Gastroesophageal sphincter (tissue), 4 donors: Measurements from ENCODE around the gene AQP6. TPM values are rescaled to one million over a fixed set of nuclear protein-coding genes. Genes with fewer than 3 reads are reported as not detected.
A peak's percentile ranks its signal among the peaks of the same experiment; 100 is the strongest.

Experiments
- ATAC-seq: fragments of 150-250 bp; one replicate; pipeline ENCODE4 v1.9.1; 2016; ENCODE audit warnings: mild to moderate bottlenecking, moderate library complexity
- H3K27ac ChIP-seq, 4 donors: fragments of 200-600 bp; sonication (generic) in 3 of 4; 1 replicate in 3 of 4; 2 replicates in 1 of 4; pipeline ENCODE4 v1.5.1; 2016 to 2019
- H3K27me3 ChIP-seq: fragments of 200-600 bp; sonication (generic); one replicate; pipeline ENCODE4 v1.5.1; 2019
- H3K36me3 ChIP-seq, 2 donors: fragments of 200-600 bp; sonication (generic); one replicate each; pipeline ENCODE4 v1.5.1; 2019; ENCODE audit warnings: control low read depth in 1 of 2
- H3K4me1 ChIP-seq, 3 donors: fragments of 200-600 bp; sonication (generic); 1 replicate in 2 of 3; 2 replicates in 1 of 3; pipeline ENCODE4 v1.5.1; 2016 to 2019; ENCODE audit warnings: control low read depth in 2 of 3
- H3K4me3 ChIP-seq, 2 donors: fragments of 200-600 bp; sonication (generic); one replicate each; pipeline ENCODE4 v1.5.1; 2019; ENCODE audit warnings: mild to moderate bottlenecking in 1 of 2, moderate library complexity in 1 of 2
- H3K9me3 ChIP-seq, 3 donors: fragments of 200-600 bp; sonication (generic); one replicate each; pipeline ENCODE4 v1.5.1; 2017 to 2019; ENCODE audit warnings: control low read depth in 2 of 3
- EP300 ChIP-seq: sonication (generic); formaldehyde crosslinking; IDR thresholded peaks from one replicate; pipeline ENCODE4 v1.6.1; 2017; ENCODE audit warnings: antibody characterized with exemption, mild to moderate bottlenecking
- POLR2A ChIP-seq, 2 donors: fragments of 450-650 bp; IDR thresholded peaks; one replicate each; pipeline ENCODE4 v1.6.1; 2017; ENCODE audit warnings: antibody characterized with exemption in 2 of 2, mild to moderate bottlenecking in 2 of 2, moderate library complexity in 1 of 2
- POLR2AphosphoS5 ChIP-seq: sonication (generic); formaldehyde crosslinking; IDR thresholded peaks from one replicate; pipeline ENCODE4 v1.6.1; 2017; ENCODE audit warnings: antibody characterized with exemption
- WGBS, 2 donors: methylation state at CpG; one replicate each; pipeline ENCODE4 v1.1.5; 2018; ENCODE audit warnings: low coverage in 1 of 2; 5-methylcytosine and 5-hydroxymethylcytosine counted together
- total RNA-seq, 4 donors: library from RNA; depleted of rRNA; stranded (reverse); fragments of >200 nt; gene quantifications; one replicate each; pipeline ENCODE4 v1.1.0, GENCODE V29; 2016
- TF ChIP-seq, protein P1 (sequence below), 4 experiments: fragments of 200-600 bp in 2 of 4; fragments of 450-650 bp in 2 of 4; sonication (generic) in 1 of 4; IDR thresholded peaks; one replicate each; pipeline ENCODE4 v1.5.1; 2017 to 2019; ENCODE audit warnings: antibody characterized with exemption in 4 of 4, mild to moderate bottlenecking in 2 of 4, moderate library complexity in 2 of 4

AQP6 gene
- total RNA-seq, 4 donors from 2014 or later: not detected

DNA sequence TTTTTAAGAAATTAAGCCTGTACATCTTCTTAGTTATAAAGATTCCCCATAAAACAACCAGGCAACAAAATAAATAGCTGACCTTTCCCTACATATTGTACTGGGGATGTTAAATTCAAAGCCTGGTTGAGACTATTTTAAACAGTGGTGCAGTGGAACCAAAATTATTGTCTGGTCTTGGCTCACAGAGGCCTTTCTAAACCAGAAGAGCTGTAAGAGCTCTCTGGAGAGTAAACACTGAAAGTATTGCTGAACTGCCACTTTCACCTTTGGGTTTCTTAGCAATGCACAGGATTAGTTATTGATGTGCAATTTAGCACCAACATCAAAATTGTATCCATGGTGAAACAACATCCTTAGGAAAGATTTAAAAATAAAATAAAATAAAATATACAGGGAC is 31.9 kb downstream of the AQP6 start:
- Histone ChIP-seq H3K4me1 (peaks cover 4 to 43% (median 10%) of the 10 kb centered on the region in 3 donors), H3K27ac (peak overlapping the region; percentile 45 to 70 (median 63)), H3K36me3 (peaks cover 0 to 11% of the 10 kb centered on the region in 2 donors), H3K4me3 (no peak overlapping the region), H3K9me3 (no peaks in the 10 kb centered on the region), H3K27me3 (no peaks in the 10 kb centered on the region)
- ATAC-seq: no peak
- TF ChIP-seq, protein P1, sequence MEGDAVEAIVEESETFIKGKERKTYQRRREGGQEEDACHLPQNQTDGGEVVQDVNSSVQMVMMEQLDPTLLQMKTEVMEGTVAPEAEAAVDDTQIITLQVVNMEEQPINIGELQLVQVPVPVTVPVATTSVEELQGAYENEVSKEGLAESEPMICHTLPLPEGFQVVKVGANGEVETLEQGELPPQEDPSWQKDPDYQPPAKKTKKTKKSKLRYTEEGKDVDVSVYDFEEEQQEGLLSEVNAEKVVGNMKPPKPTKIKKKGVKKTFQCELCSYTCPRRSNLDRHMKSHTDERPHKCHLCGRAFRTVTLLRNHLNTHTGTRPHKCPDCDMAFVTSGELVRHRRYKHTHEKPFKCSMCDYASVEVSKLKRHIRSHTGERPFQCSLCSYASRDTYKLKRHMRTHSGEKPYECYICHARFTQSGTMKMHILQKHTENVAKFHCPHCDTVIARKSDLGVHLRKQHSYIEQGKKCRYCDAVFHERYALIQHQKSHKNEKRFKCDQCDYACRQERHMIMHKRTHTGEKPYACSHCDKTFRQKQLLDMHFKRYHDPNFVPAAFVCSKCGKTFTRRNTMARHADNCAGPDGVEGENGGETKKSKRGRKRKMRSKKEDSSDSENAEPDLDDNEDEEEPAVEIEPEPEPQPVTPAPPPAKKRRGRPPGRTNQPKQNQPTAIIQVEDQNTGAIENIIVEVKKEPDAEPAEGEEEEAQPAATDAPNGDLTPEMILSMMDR (IDR thresholded peaks at IDR 0.05): no peak

DNA sequence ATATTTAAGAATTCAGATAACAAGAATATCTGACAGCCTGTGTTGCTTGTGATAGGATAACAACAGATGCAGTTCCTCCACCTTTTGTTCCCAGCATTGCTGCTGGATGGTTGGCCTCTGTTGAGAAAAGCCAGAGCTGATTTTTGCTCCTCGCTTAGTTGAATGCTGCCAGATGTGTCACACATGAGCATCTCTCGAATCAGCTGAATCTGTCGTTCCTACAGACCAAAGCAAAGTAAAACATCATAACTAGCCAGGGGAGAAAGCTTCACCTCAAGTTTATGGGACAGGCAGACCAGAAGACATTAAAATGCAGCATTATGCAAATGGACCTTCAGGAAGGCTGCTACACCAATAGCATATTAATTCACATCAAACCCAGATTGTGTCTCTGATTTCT is 32.4 kb downstream of the AQP6 start:
- no peak for ATAC-seq
- H3K4me1 ChIP-seq: peaks cover 4 to 43% (median 10%) of the 10 kb centered on the region in 3 donors
- TF ChIP-seq POLR2A (IDR thresholded peaks at IDR 0.05) (no peak), POLR2AphosphoS5 (no peak), EP300 (no peak)
- TF ChIP-seq, protein P1 (IDR thresholded peaks at IDR 0.05): no peak
- no peak overlapping the region for H3K4me3 ChIP-seq
- peaks cover 0 to 11% of the 10 kb centered on the region in 2 donors for H3K36me3 ChIP-seq
- peak overlapping the region; percentile 45 to 70 (median 63) for H3K27ac ChIP-seq
- no peaks in the 10 kb centered on the region for H3K9me3 ChIP-seq
- H3K27me3 ChIP-seq: no peaks in the 10 kb centered on the region
- 11 to 60% methylated on average over 1 to 3 of the region's 3 CpGs for WGBS, 2 donors

DNA sequence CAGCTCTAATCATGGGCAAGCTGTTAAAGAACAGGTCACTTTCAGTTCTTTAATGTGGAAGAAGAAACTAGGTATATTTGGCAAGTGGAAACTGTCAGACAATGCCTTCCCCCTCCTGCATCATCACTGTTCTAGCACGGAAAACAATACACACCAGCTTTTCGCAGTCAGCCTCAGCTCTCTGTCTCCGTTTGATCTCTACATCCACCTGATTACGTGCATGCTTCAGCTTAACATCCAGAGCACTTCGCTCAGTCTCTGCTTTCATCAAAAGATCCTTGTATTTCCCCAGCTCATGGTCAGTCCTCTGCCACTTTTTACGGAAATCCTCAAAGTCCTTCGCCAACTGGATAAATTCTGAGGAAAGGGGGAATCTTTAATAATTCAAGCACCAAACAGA is 33.5 kb downstream of the AQP6 start:
- Histone ChIP-seq H3K9me3 (no peaks in the 10 kb centered on the region), H3K27me3 (no peaks in the 10 kb centered on the region), H3K4me1 (peaks cover 4 to 43% (median 10%) of the 10 kb centered on the region in 3 donors), H3K4me3 (no peak overlapping the region), H3K36me3 (peaks cover 0 to 1% of the 10 kb centered on the region in 2 donors), H3K27ac (peak overlapping the region in 2 of 4 donors; percentile 65 to 70)
- TF ChIP-seq EP300 (no peak), POLR2A (IDR thresholded peaks at IDR 0.05) (no peak), POLR2AphosphoS5 (no peak)
- TF ChIP-seq, protein P1 (IDR thresholded peaks at IDR 0.05): no peak
- ATAC-seq: no peak
- 58 to 66% methylated on average over 5 to 6 of the region's 7 CpGs for WGBS, 2 donors

DNA sequence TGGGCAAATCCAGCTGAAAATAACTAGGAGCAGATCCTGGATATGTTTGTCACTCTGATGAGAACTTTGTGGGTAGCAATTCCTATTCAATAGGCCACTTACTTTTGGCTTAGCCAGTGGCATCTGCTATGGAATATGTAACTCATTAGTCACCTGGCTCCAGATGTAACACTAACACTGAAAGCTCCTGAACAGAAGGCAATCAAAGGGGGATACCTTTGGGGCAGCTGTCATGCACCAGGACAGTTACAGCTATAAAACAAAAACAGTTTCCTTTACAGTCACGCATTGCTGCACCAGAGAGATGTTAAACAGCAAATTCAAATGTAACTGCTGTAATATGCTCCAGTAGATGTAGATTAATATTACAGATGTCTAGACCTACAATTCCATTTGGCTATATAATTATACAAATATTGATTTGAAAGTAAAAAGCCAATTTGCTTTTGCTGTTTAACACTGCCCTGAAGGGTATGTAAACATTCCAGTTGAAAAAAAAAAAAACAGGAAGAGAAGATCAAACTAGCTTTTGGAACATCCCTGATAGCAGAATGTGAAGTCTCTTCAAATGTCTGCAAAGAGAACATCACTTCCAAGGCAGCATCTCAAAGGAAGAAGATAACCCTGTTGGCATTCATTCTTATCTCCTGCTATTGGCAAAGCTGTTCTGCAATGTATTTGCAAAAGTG is 34.2 kb downstream of the AQP6 start:
- 30 to 81% methylated on average over 1 of the region's 1 CpG for WGBS, 2 donors
- Histone ChIP-seq H3K27me3 (no peaks in the 10 kb centered on the region), H3K4me1 (peaks cover 4 to 43% (median 10%) of the 10 kb centered on the region in 3 donors), H3K9me3 (no peaks in the 10 kb centered on the region), H3K27ac (peak overlapping the region in 1 of 4 donors; percentile 70), H3K4me3 (no peak overlapping the region), H3K36me3 (no peaks in the 10 kb centered on the region)
- TF ChIP-seq, protein P1 (IDR thresholded peaks at IDR 0.05): no peak
- no peak for TF ChIP-seq EP300
- no peak for TF ChIP-seq POLR2A (IDR thresholded peaks at IDR 0.05)
- no peak for TF ChIP-seq POLR2AphosphoS5
- no peak for ATAC-seq
